Stimulated activated CD4-positive, alpha-beta T cell treated with anti-CD3 and anti-CD28 coated beads, Interleukin-15, amount 100 ng/mL, for 1 hour (primary cell): Measurements from ENCODE around the gene CALHM2.
"Not testable (repeated sequence)": the region's sequence is repeated elsewhere in the genome, so short reads cannot be mapped to it uniquely, and the experiment has no call there.

Experiments used
- DNase-seq, 2 donors: peaks; one replicate each; pipeline ENCODE4 v3.0.0-alpha.2; 2020; ENCODE audit warnings: low read depth in 1 of 2, low spot score in 1 of 2

The CALHM2 gene, protein sequence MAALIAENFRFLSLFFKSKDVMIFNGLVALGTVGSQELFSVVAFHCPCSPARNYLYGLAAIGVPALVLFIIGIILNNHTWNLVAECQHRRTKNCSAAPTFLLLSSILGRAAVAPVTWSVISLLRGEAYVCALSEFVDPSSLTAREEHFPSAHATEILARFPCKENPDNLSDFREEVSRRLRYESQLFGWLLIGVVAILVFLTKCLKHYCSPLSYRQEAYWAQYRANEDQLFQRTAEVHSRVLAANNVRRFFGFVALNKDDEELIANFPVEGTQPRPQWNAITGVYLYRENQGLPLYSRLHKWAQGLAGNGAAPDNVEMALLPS

DNA sequence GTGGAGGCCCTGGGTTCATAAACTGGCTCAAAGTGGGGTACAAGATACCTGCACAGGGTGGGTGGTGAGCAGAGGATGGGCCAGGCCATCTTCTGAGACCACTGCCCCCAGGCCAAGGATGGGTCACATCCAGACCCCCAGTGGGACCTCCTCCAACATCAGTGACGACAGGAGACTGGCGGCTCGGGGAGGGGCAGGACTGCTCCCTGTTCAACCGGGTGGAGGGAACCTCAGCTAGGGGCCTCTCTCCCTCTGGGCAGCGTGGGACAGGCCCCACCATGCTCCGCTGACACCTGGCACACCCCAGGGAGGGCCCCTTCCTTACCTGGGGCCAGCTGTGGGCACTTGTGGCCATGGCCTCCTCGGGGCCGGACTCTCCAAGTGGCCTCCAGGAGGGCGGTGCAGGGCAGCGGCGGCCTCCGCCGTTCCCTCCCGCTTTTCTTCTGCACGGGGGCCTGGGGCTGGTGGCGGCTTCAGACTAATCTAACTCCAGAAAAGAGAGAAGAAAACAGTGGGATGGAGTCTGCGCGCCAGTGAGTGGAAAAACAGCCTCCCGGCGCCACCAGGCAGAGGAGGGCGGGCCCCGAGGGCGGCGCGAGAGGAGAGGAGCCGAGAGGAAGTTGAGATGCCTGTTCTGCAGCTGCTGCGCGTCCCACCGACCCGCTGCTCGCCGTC lies at the start of gene CALHM2:
TSS of gene CALHM2 (minus strand) at position 540 of the 675 bp plus-strand sequence. CDS start 2,429 bp downstream, outside the sequence.
- peak; percentile 36 to 49 for DNase-seq

DNA sequence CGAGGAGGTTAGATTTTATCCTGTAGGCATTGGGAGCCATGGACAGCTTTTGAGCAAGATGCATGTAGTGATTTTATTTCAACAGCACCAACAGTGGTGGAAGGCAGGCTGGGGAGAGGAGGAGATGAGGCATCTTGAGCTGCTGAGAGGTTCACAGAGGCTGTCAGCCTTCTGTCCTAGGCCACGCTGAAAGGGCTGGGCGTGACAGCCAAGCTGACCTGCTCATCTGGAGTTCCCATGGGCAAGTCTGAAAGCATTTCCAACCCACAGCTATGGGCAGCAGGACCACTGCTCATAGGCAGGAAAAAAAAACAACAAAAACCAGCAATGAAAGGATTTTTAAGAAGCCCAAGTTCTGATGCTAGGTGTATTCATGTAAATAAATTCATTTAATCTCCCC lies 49.0 kb upstream of the CALHM2 start:
- DNase-seq = no peak

DNA sequence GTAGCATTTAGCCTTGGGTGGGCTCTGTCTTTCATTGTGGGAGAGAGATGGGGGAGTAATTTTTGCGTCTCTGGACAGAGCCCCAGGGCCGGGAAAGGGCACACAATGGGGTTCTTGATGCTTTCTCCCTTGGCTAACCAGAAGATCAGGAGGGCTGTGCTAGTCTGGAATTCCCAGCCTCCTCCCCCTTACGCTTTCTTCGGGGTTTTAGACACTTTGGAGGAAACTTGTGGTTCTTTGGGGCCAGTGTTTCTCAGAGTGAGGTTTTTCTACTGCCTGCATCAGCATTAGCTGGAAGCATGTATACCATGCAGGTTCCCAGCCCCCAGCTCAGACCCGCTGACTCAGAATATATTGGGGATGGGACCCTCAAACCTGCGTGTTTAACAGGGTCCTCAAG lies 48.3 kb upstream of the CALHM2 start:
- no peak for DNase-seq

DNA sequence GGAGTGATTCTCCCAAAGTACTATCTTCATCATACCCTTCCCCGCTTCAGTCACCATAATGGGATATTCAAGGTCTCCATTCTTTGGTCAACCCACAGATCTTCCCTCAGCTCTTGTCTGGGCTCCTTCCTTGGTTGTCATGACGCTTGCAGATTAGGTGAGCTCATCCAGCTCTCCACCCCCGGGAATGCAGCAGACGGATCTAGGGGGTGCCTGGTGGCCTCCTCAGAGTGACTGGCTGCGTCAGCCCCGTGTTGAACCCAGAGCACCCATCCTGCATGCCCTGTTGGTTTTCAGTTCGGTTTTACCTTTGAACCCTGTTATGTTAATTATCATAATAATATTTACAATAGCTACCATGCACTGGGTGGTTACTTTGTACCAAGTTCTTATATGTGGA lies 47.7 kb upstream of the CALHM2 start:
- no peak for DNase-seq

DNA sequence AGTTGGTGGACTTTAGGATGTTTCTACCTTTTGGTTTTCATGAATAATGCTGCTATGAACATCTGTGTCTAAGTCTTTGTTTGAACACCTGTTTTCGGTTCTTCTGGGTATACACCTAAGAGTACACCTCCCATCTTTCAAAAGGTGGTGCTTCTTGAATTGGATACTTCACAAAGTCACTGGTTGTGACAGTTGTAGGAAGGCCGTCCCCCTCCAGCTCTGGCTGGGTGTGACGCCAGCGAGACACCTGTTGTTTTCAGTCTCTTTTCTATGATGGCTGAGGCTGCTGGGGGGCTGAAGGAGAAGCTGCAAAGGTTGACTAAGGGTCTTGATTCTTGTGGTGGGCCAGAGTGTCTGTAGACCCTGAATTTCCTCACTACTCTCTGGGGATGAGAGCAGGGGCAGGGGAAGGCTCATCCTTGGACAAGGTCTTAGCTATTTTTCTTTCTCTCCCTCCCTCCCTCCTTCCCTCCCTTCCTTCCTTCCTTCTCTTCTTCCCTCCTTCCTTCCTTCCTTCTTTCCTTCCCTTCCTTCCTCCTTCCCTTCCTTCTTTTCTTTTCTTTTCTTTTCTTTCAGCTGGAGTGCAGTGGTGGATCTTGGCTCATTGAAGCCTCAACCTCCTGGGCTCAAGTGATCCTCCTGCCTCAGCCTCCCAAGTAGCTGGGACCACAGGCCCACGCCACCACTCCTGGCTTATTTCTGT lies 46.9 kb upstream of the CALHM2 start:
- DNase-seq = no peak

DNA sequence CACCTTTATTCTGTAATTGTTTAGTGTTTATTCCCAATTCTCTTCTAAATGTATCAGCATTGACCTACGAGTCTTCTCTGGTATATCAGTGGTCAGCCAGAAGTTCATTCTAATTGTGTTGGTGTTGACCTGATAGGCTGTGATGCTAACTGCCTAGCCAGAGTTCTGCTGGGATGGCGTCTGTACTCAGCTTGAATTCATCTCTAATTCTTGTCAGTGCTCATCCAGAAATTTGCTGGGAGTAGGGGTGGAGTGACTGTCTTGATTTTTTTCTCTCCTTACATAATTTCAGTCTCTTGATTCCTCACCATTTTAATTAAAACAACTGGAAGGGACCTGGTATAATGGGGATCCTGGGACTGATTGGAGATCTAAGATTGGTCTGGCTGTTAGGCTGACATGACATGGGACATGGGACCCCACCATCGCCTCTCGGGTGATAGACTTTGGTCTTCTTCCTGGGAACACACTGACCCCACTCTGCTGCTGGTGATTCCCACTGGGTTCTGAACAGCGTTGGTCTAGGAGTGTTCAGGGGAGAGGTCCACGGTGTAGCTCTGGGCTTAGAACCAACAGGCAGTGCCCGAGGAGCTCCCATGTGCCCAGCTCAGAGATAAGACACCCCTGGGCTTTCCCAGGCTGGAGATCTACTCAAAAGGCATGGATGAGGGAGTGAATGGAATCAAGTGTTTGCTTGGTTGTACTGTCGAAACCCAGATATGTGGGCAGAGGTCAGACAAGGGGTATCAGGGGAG lies 45.2 kb upstream of the CALHM2 start:
- DNase-seq = no peak

DNA sequence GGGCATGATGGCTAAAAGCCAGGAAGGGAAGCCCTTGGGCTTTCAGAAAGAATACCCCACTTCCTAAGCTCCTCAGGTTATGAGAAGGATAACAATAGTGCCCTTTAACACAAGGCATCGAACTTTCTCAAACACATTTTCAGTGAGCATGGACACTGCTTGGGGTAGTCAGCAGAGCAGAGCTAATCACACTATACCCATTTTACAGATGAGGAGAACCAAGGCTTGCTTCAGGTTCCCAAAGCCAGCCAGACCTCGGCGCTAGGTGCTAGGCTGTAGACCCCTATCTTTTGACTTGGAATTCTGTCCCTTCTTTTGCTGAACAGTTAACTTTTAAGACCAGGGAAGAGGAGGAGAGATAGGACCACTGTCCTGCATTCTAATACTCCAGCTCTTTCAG lies 43.2 kb upstream of the CALHM2 start:
- no peak for DNase-seq

DNA sequence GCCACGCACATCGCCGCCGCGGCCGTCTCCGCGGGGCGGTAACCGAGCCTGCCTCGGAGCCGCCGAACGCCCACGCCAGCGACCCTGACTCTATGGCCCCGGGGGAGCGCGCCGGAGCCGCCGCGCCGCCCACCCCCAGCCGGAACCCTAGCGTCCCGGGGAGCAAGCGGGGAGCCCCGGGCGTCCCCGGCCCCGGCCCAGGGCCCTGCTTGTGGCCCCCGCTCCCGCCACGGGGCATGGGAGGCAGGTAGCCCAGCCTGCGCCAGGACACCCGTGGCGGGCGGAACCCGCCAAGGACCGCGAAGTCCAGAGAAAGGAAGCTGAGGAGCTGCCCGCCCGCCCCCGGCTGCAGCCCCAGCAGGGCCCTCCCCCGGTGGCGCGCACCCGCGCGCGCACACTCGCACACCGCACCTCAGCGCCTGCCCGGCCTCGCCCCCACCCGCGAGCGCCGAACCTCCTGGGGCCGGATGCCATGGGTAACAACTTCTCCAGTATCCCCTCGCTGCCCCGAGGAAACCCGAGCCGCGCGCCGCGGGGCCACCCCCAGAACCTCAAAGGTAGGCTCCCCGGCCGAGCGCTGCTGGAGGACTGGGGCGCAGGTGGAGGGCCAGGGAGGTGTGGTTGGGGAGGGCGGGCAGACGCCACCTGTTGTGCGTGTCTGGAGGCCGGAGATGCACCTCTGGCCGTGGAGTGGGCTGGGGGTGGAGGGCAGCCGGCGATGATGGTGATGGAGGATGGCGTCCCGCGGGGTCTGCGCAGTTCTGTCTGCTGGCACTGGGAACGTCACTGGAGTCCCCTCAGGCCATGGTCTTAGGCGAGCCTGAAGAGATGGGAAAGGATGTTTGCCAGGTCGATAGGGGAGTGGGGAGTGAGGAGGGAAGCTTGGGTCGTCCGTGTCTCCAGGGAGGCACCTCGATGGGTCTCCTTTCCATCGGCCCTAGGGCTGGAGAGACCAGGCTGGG lies 42.0 kb upstream of the CALHM2 start:
- DNase-seq = peak in 1 of 2 donors; percentile 14

DNA sequence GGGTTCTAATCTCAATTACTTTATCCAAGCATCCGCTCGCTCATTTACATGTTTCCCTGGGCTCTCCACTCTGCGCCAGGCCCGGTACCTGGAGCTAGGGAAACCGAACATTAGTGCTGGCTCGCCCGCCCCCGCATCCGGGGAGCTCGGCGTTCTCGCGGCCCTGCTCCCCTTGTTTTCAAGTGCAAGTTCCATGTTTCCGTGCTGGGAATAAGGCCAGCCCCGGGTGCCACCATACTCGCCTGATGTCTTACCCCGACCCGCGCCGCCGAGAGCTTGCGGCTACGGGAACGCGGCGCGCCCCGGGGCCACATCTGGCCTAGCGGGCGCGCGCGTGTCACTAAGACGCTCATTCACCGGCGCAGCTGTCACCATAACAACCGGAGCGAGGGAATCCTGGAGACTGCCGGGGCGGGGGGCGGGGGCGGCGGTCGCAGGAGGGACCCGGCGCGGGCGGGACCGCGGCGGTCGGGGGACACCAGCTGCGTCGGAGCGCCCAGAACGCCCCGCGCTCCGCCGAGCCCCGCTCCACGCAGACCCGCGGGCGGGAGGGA lies 41.3 kb upstream of the CALHM2 start, which contains the start of gene NEURL1:
TSS of gene NEURL1 (plus strand) at position 344 of the 554 bp plus-strand sequence. CDS start 683 bp downstream, outside the sequence.
- DNase-seq = no peak

DNA sequence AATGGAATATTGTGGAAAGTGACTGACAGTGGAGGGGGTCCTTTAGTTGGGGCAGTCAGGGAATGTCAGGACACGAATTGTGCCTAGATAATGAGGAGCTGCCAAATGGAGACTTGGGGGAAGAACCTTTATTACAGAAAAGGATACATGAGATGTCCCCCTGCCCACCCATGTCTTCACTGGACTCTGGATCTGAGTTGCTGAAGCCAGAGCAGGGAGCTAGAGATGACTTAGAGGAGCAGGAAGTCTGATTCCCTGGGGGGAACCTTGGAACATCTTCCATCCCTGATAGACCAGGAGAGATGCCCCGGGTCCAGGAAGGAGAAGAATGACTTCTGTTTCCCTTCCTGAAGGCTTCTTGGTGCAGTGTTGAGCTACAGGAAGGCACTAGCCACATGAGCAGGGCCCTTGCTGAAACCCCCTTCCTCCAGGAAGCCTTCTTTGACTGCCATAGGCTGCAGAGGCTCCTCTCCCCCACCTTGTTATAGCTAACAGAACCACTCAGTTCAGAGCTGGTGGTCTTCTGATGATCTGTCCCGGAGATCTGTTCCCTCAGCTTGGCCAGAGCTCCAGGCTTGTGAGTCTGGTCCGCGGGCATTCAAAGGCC lies 40.6 kb upstream of the CALHM2 start:
- no peak for DNase-seq

DNA sequence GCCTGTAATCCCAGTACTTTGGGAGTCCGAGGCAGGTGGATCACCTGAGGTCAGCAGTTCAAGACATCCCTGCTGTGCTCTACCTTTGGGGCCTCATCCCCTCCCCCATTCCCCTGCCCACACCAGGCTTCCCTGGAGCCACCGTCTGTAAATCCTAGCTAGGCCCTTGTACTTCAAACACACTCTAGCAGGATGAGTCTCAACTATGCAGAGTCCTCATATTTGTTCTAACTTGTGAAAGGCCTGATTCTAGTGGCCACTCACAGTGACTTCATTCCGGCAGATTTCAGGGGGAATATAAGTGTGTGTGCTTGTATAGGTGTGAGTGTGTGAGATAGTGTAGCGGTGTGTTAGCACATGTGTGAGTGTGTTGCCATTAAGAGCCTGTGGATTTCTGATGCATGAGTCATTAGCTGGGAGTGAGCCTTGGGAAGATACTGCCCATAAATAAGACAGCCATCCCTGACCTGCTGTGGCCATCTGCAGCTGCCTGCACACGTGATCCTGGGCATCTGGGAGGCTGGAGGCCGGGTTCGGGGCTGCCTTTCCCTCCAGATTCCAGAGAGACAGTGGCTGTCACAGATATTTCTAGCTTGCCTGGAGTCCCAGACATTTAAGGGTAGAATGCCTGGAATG lies 39.7 kb upstream of the CALHM2 start:
- DNase-seq = no peak

DNA sequence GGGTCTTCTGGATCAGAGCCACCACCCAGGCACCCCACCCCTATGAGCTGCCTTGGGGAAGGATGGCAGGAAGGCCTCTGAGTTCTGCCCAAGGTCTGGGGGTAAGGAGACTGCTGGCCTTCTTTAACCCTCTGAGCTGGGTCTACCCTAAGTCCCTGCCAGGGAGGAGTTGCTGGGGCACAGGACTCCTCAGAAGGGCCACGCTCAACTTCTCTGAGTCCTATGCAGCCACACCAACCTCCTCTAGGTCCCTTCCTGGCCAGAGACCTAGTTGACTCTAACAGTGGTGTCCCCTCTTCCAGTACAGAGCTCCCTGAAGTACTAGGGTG lies 38.8 kb upstream of the CALHM2 start:
- no peak for DNase-seq

DNA sequence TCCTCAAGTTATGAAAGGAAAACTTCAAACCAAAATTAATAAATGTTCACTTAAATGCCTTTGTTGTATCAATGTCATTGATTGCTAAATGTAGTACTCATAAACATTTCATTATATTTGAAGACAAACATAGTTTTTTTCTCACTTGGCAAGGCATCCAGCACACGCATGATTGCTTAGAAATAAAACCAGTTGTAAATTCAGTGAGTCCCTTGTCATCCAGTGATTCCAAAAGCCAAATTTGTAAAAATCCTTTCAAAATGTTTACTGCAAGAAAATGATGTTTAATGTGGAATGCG lies 35.2 kb upstream of the CALHM2 start:
- no peak for DNase-seq

DNA sequence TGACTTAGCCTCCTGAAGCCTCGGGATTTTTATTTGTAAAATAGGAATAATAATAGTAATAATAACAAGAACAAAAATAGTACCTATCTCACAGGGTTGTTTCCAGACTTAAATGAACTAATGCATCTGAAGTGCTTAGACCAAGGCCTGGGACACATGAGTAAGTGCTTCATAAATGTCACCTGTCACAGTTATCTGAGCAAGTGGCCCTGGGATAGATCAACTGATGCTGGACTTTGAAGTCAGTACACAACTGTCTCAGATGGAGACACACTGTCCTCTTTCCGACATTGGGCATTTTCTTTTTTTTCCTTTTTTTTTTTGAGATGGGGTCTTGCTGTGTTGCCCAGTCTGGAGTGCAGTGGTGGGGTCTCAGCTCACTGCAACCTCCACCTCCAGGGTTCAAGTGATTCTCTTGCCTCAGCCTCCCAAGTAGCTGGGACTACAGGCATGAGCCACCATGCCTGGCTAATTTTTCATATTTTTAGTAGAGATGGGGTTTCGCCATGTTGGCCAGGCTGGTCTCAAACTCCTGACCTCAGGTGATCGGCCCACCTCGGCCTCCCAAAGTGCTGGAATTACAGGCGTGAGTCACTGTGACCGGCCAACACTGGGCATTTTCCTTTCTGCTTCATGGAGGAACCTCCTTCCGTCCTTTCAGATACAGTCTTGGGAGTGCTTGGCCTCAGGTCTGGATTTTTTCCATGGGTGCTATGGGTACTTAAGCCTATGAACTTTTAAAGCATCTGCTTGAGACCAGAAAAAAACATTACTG lies 34.7 kb upstream of the CALHM2 start:
- not testable (repeated sequence) for DNase-seq

DNA sequence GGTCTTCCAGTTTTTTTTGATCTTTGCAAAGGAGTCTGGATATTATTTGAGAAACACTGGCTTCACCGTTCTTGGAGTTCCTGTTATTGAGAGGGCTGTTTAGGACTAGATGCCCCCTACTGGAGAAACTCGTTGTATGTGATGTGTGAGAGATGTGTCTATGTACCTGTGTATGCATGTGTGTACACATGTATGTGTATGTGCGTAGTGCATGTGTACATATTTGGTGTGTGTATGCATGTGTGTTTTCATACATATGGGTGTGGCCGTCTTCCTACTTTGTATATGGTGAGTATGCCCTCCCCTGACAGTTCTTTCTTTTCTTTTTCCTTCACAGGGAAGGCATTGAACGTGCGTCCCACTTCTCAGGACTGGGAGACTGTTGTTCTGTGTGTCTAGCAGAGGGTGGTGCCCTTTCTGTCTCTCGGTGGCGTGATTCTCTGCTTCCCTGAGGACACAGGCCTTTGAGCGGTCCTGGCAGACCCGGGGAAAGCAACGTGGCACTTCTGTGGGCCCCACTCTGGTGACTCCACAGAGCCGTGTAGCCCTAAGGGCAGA lies 29.9 kb upstream of the CALHM2 start:
- no peak for DNase-seq

DNA sequence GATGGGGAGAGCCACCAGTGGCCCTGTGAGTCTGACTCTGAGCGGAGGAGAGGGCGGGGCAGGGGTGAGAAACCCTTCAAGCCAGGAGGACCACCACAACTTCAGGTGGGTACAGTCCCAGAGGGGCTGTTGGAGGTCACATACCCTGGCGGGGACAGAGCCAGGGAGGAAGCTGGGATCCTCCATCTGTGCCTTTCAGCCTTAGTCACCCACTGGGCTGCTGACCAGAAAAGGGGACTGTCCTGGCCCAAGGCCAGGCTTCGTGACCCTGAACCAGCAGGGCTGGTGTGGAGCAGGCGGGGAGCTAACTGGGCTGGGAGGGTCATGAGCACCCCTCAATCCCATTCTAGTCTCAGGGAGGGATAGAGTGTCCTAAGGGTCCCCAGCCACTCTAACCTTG lies 28.4 kb upstream of the CALHM2 start:
- no peak for DNase-seq

DNA sequence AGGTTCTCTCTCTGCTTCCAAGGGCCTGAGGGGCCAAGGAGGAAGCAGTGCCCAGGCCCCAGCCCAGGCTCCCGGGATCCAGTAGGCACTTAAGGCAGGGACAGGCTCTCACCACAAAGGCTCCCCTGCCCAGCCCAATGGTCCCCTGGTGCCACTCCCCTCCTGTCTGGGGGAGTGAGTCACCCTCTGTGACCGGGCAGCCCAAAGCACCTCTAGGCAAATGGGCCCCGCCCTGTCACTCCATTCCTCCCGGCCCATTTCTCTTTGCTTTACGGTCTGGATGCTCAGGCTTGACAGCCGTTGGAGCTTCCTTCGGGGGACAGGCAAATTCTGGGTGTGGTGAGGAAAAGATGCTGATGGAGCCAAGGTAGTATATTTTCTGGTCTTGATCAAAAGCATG lies 27.0 kb upstream of the CALHM2 start, which contains the start of gene CALHM3:
TSS of gene CALHM3 (minus strand) at position 106 of the 400 bp plus-strand sequence. CDS start 208 bp downstream, outside the sequence.
- DNase-seq = no peak

DNA sequence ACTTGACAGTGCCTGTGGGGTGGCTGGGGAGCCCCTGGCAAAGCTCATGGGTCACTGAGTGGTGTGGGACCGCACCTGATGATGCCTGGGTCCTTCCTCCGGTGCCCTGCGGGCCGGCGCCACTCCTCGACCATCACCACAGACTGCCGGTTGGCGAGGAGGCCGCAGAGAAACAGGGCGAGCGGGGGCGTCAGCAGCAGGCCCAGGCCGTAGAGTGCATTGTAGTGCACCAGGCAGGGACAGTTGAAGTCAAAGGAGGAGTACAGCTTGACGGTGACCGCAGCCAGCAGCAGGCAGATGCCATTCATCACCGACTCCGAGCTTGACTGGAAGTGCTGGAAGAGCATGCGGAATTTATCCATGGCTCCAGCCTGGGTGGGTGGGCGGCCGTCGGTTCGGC lies 26.5 kb upstream of the CALHM2 start:
- DNase-seq = no peak
